Measurements from ENCODE around the gene TGIF1.

GRCh38 chr18:3427944-3428343 lies 22.0 kb upstream of the TGIF1 start:
- TF ChIP-seq CTCF (IDR thresholded peaks at IDR 0.05) = no peak
- TF ChIP-seq POLR2A (IDR thresholded peaks at IDR 0.05; ENCODE audit: low read depth) = no peak
